B cell (primary cell): ENCODE results near the gene PSMG1. TPM values are rescaled to one million over a fixed set of nuclear protein-coding genes. Genes with fewer than 3 reads are reported as not detected.

Experiments
- ATAC-seq: fragments of 200-7000 bp; cut with Tn5 transposase; one replicate; pipeline ENCODE4 v1.10.0; 2021; ENCODE audit warnings: low read depth, mild to moderate bottlenecking, moderate number of reproducible peaks, moderate library complexity
- CTCF ChIA-PET: fragments of 350-600 bp; sonication (Branson Sonifier 250); formaldehyde crosslinking; loops from one replicate; lab custom pipeline; 2021; ENCODE audit warnings: antibody characterized with exemption, inconsistent platforms; lab: Charles Lee
- POLR2A ChIA-PET: fragments of 350-600 bp; sonication (Branson Sonifier 250); formaldehyde crosslinking; loops from one replicate; lab custom pipeline; 2021; ENCODE audit warnings: antibody characterized with exemption; lab: Charles Lee
- DNase-seq: peaks from one replicate; pipeline ENCODE4 v3.0.0; 2013
- H2AFZ ChIP-seq: 2 replicates; pipeline ENCODE4 v1.6.1; 2012; ENCODE audit warnings: mild to moderate bottlenecking, low read depth, low read length; ENCODE audit not compliant: insufficient read depth, poor library complexity, severe bottlenecking
- H3K27ac ChIP-seq, 2 donors: 1 replicate in 1 of 2; 2 replicates in 1 of 2; pipeline ENCODE4 v1.5.1; 2012 to 2013; ENCODE audit warnings: low read length in 2 of 2, mild to moderate bottlenecking in 2 of 2, moderate library complexity in 1 of 2
- H3K27me3 ChIP-seq, 4 experiments: fragments of 200-600 bp in 1 of 4; sonication (generic) in 1 of 4; replicated peaks in 1 of 4; 1 replicate in 2 of 4; 2 replicates in 2 of 4; pipeline versions ENCODE4 v1.6.1 to v1.7.0; 2013 to 2016; ENCODE audit warnings: low read length in 3 of 4, mild to moderate bottlenecking in 2 of 4, mixed read lengths in 1 of 4, moderate library complexity in 1 of 4; ENCODE audit not compliant: insufficient read depth in 4 of 4, control insufficient read depth in 3 of 4; ENCODE audit errors: control extremely low read depth in 1 of 4
- H3K36me3 ChIP-seq, 2 experiments: replicated peaks in 1 of 2; 1 replicate in 1 of 2; 2 replicates in 1 of 2; pipeline versions ENCODE4 v1.6.1 to v1.7.1; 2013; ENCODE audit warnings: low read length in 1 of 2; ENCODE audit not compliant: insufficient read depth in 2 of 2, control insufficient read depth in 1 of 2; ENCODE audit errors: control extremely low read depth in 1 of 2, extremely low read depth in 1 of 2
- H3K4me1 ChIP-seq, 2 donors: fragments of 200-600 bp in 1 of 2; sonication (generic) in 1 of 2; 1 replicate in 1 of 2; 2 replicates in 1 of 2; pipeline versions ENCODE4 v1.5.1 to v1.6.1; 2013 to 2017; ENCODE audit warnings: low read length in 2 of 2; ENCODE audit not compliant: control insufficient read depth in 2 of 2, insufficient read depth in 2 of 2
- H3K4me2 ChIP-seq: replicated peaks from 2 replicates; pipeline ENCODE3; 2012; ENCODE audit warnings: mild to moderate bottlenecking, low read depth, low read length; ENCODE audit not compliant: poor library complexity, severe bottlenecking
- H3K4me3 ChIP-seq, 5 experiments: fragments of 200-600 bp in 1 of 5; sonication (generic) in 1 of 5; 1 replicate in 3 of 5; 2 replicates in 2 of 5; pipeline versions ENCODE4 v1.5.1 to v1.7.0; 2011 to 2016; ENCODE audit warnings: low read length in 4 of 5, mild to moderate bottlenecking in 4 of 5, low read depth in 2 of 5, control low read depth in 1 of 5, moderate library complexity in 1 of 5; ENCODE audit not compliant: insufficient read depth in 1 of 5; ENCODE audit errors: control extremely low read depth in 1 of 5, extremely low read depth in 1 of 5
- H3K79me2 ChIP-seq: fragments of 200-600 bp; sonication (generic); one replicate; pipeline ENCODE4 v1.6.0; 2016; ENCODE audit warnings: low read length; ENCODE audit not compliant: control insufficient read depth, insufficient read depth
- H3K9ac ChIP-seq: fragments of 200-600 bp; sonication (generic); 2 replicates; pipeline ENCODE4 v1.6.1; 2017; ENCODE audit warnings: mild to moderate bottlenecking, low read length, moderate library complexity
- H3K9me3 ChIP-seq, 3 donors: one replicate each; pipeline versions ENCODE4 v1.6.1 to v1.7.1; 2013; ENCODE audit warnings: low read length in 2 of 3; ENCODE audit not compliant: control insufficient read depth in 2 of 3, insufficient read depth in 1 of 3; ENCODE audit errors: control extremely low read depth in 1 of 3
- H4K20me1 ChIP-seq: 2 replicates; pipeline ENCODE4 v1.6.0; 2012; ENCODE audit warnings: mild to moderate bottlenecking, low read length; ENCODE audit not compliant: insufficient read depth, control insufficient read depth, poor library complexity, severe bottlenecking
- H3K27ac Mint-ChIP-seq: one replicate; pipeline ENCODE4 v1.8.0; 2021; ENCODE audit warnings: mixed read lengths
- H3K27me3 Mint-ChIP-seq: one replicate; pipeline ENCODE4 v1.8.0; 2021; ENCODE audit warnings: mixed read lengths
- H3K4me1 Mint-ChIP-seq: one replicate; pipeline ENCODE4 v1.8.0; 2021; ENCODE audit warnings: mixed read lengths
- H3K4me3 Mint-ChIP-seq: one replicate; pipeline ENCODE4 v1.8.0; 2021; ENCODE audit warnings: mixed read lengths
- H3K9me3 Mint-ChIP-seq: one replicate; pipeline ENCODE4 v1.8.0; 2022; ENCODE audit warnings: mixed read lengths; ENCODE audit not compliant: insufficient read depth
- EZH2 ChIP-seq: IDR thresholded peaks from 2 replicates; pipeline ENCODE4 v1.6.1; 2012; ENCODE audit warnings: borderline replicate concordance, low read depth, mild to moderate bottlenecking, moderate library complexity, low read length; ENCODE audit not compliant: insufficient read depth, poor library complexity, severe bottlenecking
- WGBS: methylation state at CpG from one replicate; pipeline ENCODE4 v1.1.5; 2013; ENCODE audit warnings: missing lambda C conversion rate; ENCODE audit not compliant: insufficient coverage; 5-methylcytosine and 5-hydroxymethylcytosine counted together
- intact Hi-C: fragments of 100-400 bp; cut with micrococcal nuclease; formaldehyde crosslinking; loops from one replicate; pipeline ENCODE4 v1.10.0; 2022
- polyA plus RNA-seq: library from polyadenylated mRNA; depleted of rRNA; stranded (reverse); fragments of >200 nt; gene quantifications from 2 replicates; pipeline ENCODE4 v1.2.3, GENCODE V29; 2012
- total RNA-seq, 2 donors: library from RNA; stranded (reverse); fragments of 120-200 nt in 1 of 2; gene quantifications; 1 replicate in 1 of 2; 2 replicates in 1 of 2; pipeline versions ENCODE4 v1.2.3 to v1.2.4, GENCODE V29; 2013 to 2022
- TF ChIP-seq, protein P1 (sequence below): fragments of 200-600 bp; IDR thresholded peaks from one replicate; pipeline ENCODE4 v1.8.0; 2022; ENCODE audit warnings: antibody characterized with exemption, mild to moderate bottlenecking

PSMG1 gene
- total and polyA plus RNA-seq, 2 donors (not counting 1 experiment from before 2014, with no cell fraction given) = 8.6 to 10.4 TPM

DNA sequence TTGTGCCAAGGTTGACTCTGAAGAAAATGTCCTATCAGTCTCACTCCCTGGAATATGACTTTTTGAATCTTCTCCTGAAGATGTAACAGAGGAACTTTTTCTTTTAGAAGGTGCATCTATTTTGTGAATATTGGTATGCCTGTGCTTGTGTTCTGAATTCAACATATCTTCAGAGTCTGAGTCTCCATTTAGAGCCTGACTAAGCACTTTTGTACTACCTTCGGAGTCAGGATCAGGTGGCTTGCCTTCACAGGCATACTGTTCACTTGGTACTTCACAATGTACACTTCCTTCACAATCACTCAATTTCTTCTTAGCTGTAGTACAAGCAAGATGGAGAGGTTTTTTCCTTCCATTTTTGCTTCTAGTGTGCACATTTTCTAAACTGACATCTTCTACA lies 13.6 kb upstream of the PSMG1 start:
- Histone ChIP-seq H2AFZ (no peak overlapping the region), H3K27me3 (no peaks in the 10 kb centered on the region), H3K36me3 (peaks cover 11 to 50% of the 10 kb centered on the region in 2 experiments), H3K4me3 (no peak overlapping the region), H3K4me2 (no peak overlapping the region), H3K27ac (no peak overlapping the region), H3K9ac (no peak overlapping the region), H3K4me1 (no peaks in the 10 kb centered on the region), H3K9me3 (no peaks in the 10 kb centered on the region), H3K79me2 (no peaks in the 10 kb centered on the region), H4K20me1 (no peaks in the 10 kb centered on the region)
- H3K27me3 Mint-ChIP-seq = no peaks in the 10 kb centered on the region
- no CpG with 5 or more reads among the region's 1 CpG for WGBS
- CTCF ChIA-PET = no interaction called here
- DNase-seq (no peak), ATAC-seq (no peak)
- POLR2A ChIA-PET = interaction anchor here (1.4 kb wide), 1 partner anchor 13 kb away, joined by 4 read pairs; the partner anchor contains the start of gene PSMG1
- no peak overlapping the region for H3K4me3 Mint-ChIP-seq
- intact Hi-C loops = no loop called here
- peaks cover 3% of the 10 kb centered on the region for H3K4me1 Mint-ChIP-seq
- H3K27ac Mint-ChIP-seq = no peak overlapping the region
- H3K9me3 Mint-ChIP-seq = no peaks in the 10 kb centered on the region
- TF ChIP-seq EZH2 = no peak
- TF ChIP-seq, protein P1, sequence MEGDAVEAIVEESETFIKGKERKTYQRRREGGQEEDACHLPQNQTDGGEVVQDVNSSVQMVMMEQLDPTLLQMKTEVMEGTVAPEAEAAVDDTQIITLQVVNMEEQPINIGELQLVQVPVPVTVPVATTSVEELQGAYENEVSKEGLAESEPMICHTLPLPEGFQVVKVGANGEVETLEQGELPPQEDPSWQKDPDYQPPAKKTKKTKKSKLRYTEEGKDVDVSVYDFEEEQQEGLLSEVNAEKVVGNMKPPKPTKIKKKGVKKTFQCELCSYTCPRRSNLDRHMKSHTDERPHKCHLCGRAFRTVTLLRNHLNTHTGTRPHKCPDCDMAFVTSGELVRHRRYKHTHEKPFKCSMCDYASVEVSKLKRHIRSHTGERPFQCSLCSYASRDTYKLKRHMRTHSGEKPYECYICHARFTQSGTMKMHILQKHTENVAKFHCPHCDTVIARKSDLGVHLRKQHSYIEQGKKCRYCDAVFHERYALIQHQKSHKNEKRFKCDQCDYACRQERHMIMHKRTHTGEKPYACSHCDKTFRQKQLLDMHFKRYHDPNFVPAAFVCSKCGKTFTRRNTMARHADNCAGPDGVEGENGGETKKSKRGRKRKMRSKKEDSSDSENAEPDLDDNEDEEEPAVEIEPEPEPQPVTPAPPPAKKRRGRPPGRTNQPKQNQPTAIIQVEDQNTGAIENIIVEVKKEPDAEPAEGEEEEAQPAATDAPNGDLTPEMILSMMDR = no peak

DNA sequence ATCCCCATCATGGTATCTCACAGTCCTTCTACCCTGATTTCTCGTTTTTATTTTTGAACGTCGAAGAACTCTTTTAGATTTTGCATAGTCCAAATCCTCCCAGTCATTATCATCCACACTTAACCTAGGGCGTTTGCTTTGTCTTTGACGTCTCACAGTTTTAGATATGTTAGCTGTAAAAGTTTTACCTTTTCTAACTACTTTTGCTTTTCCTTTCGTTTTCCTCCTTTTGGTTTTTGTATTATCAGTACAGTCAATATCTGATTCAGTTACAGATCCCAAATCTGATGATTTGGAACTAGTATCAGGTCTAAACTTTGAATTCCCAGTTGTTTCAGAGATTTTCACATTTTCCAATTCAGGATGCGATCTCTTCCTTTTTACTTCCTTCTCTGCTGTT lies 13.1 kb upstream of the PSMG1 start:
- 85% methylated on average over 2 of the region's 7 CpGs for WGBS
- no peaks in the 10 kb centered on the region for H3K79me2 ChIP-seq
- Mint-ChIP-seq H3K27me3 (no peaks in the 10 kb centered on the region), H3K27ac (no peak overlapping the region), H3K9me3 (no peaks in the 10 kb centered on the region), H3K4me3 (no peak overlapping the region), H3K4me1 (peaks cover 3% of the 10 kb centered on the region)
- peaks cover 11 to 45% of the 10 kb centered on the region in 2 experiments for H3K36me3 ChIP-seq
- no peaks in the 10 kb centered on the region for H4K20me1 ChIP-seq
- H3K4me1 ChIP-seq = no peaks in the 10 kb centered on the region
- H2AFZ ChIP-seq = no peak overlapping the region
- H3K9me3 ChIP-seq = no peaks in the 10 kb centered on the region
- H3K27me3 ChIP-seq = no peaks in the 10 kb centered on the region
- no peak overlapping the region for H3K4me3 ChIP-seq
- ChIA-PET POLR2A (no interaction called here), CTCF (no interaction called here)
- intact Hi-C loops = no loop called here
- no peak overlapping the region for H3K4me2 ChIP-seq
- H3K9ac ChIP-seq = no peak overlapping the region
- ATAC-seq = no peak
- H3K27ac ChIP-seq = no peak overlapping the region
- no peak for TF ChIP-seq EZH2
- TF ChIP-seq, protein P1 = no peak
- DNase-seq = no peak
